COR-L47 (cell line): Measurements from ENCODE around the gene LRRTM2.
"Not testable (repeated sequence)": the region's sequence is repeated elsewhere in the genome, so short reads cannot be mapped to it uniquely, and the experiment has no call there.

ENCODE experiments used
- DNase-seq: peaks from one replicate; lab custom pipeline; 2025; lab: John Stamatoyannopoulos, UW

Gene LRRTM2

GRCh38 chr5:138840103-138840502 is 35.0 kb downstream of the LRRTM2 start:
- DNase-seq: no peak

GRCh38 chr5:138837160-138837559 is 38.0 kb downstream of the LRRTM2 start:
- DNase-seq: no peak

- DNase-seq: not testable (repeated sequence)
These were observed 40.3 kb downstream of the LRRTM2 start for GRCh38 chr5:138834853-138835252.

- no peak for DNase-seq
These were observed 41.2 kb downstream of the LRRTM2 start for GRCh38 chr5:138833726-138834480.

GRCh38 chr5:138833080-138833479 is 42.1 kb downstream of the LRRTM2 start:
- DNase-seq: no peak

GRCh38 chr5:138832218-138832617 is 42.9 kb downstream of the LRRTM2 start:
- no peak for DNase-seq

GRCh38 chr5:138831703-138832102 is 43.4 kb downstream of the LRRTM2 start:
- no peak for DNase-seq

GRCh38 chr5:138829341-138829740 is 45.8 kb downstream of the LRRTM2 start:
- DNase-seq: no peak

GRCh38 chr5:138828556-138828955 is 46.6 kb downstream of the LRRTM2 start:
- no peak for DNase-seq

GRCh38 chr5:138824924-138825863 is 49.9 kb downstream of the LRRTM2 start:
- no peak for DNase-seq

- no peak for DNase-seq
These were observed 50.6 kb downstream of the LRRTM2 start for GRCh38 chr5:138824516-138824915.

GRCh38 chr5:138820695-138821094 is 54.4 kb downstream of the LRRTM2 start:
- DNase-seq: no peak

- no peak for DNase-seq
These were observed 56.1 kb downstream of the LRRTM2 start for GRCh38 chr5:138819081-138819480.
